ENCODE results near the gene CTRB1. TPM values are rescaled to one million over a fixed set of nuclear protein-coding genes. Genes with fewer than 3 reads are reported as not detected.

The CTRB1 gene
- polyA plus RNA-seq (2011; rRNA removed) (not detected in 2 replicates), polyA plus RNA-seq (2017; fragmentation: RNase III; extraction: RNeasy Plus Mini Kit Qiagen cat#74134 plus additional on column Dnase treatment) (not detected in 3 replicates), polyA minus RNA-seq (2011; rRNA and poly(A)+ RNA removed) (not detected in 2 replicates)
- polyA plus RNA-seq (2012; cell fraction: cytosol; rRNA removed): not detected in 2 replicates
- polyA plus RNA-seq (2012; cell fraction: nucleus; rRNA removed): 0.06 TPM in 1 of 2 replicates, not detected in the other

GRCh38 chr16:75218256-75219076 is at the start of gene CTRB1:
TSS of gene CTRB1 (plus strand) at chr16:75218988. CDS start at chr16:75219008, 20 bp downstream.
- 60% methylated on average over 10 of the region's 19 CpGs for WGBS (ENCODE audit: missing lambda C conversion rate)
- DNase-seq (ENCODE audit: low read depth in 1 of 2, low spot score in 1 of 2) (no peak), FAIRE-seq (no peak), ATAC-seq (peak in 1 of 2 experiments; percentile 44; a peak in 1 of 6 replicates)
- no peak for TF ChIP-seq NFE2L2 (conservative IDR thresholded peaks at IDR 0.05; ENCODE audit: low read length)
- TF ChIP-seq RNF2 (IDR thresholded peaks at IDR 0.05; ENCODE audit: borderline replicate concordance, low read depth): no peak
- TF ChIP-seq ZC3H11A (IDR thresholded peaks at IDR 0.05): no peak
- TF ChIP-seq ATOH8 (CRISPR knock-in tag; IDR thresholded peaks at IDR 0.05; ENCODE audit: low read depth): no peak
- TF ChIP-seq FOSB (CRISPR knock-in tag; IDR thresholded peaks at IDR 0.05): no peak
- TF ChIP-seq FOSL2 (IDR thresholded peaks at IDR 0.05): no peak
- no peak for TF ChIP-seq FOSL2 (CRISPR knock-in tag; IDR thresholded peaks at IDR 0.05)
- TF ChIP-seq JUNB (IDR thresholded peaks at IDR 0.05): no peak
- no peak for TF ChIP-seq CBX2 (IDR thresholded peaks at IDR 0.05; ENCODE audit: borderline replicate concordance, low read depth)
- no peak for TF ChIP-seq NPAS2 (CRISPR knock-in tag; IDR thresholded peaks at IDR 0.05; ENCODE audit: borderline replicate concordance)
- no peak for TF ChIP-seq EHMT2 (IDR thresholded peaks at IDR 0.05; ENCODE audit: low read depth)
- TF ChIP-seq MAZ (IDR thresholded peaks at IDR 0.05; ENCODE audit: borderline replicate concordance, low read depth, low read length): no peak
- TF ChIP-seq FOXS1 (CRISPR knock-in tag; IDR thresholded peaks at IDR 0.05): no peak
- TF ChIP-seq HDAC2 (IDR thresholded peaks at IDR 0.05): no peak
- no peak for TF ChIP-seq HMGXB4 (CRISPR knock-in tag; IDR thresholded peaks at IDR 0.05; ENCODE audit: borderline replicate concordance)
- no peak for TF ChIP-seq TFCP2L1 (CRISPR knock-in tag; IDR thresholded peaks at IDR 0.05)
- no peak for TF ChIP-seq CBX8 (IDR thresholded peaks at IDR 0.05)
- Histone ChIP-seq H3K9me3 (no peaks in the 10 kb centered on the region), H3K27ac (no peak within 1 kb of the TSS), H3K4me1 (no peaks in the 10 kb centered on the region), H3K4me3 (no peak within 1 kb of the TSS), H3K4me2 (no peak within 1 kb of the TSS)
- POLR2A ChIA-PET: no interaction called here
- CTCF ChIA-PET: interaction anchor here (1.2 to 6.5 kb wide), 3 partner anchors 15 to 167 kb away, joined by 3 to 36 read pairs (median 25); no protein-coding TSS in a partner anchor

GRCh38 chr16:75169899-75170405 is 48.8 kb upstream of the CTRB1 start:
- 93% methylated on average over 10 of the region's 10 CpGs for WGBS (ENCODE audit: missing lambda C conversion rate)
- ChIA-PET CTCF (interaction anchor here (0.6 to 0.7 kb wide), 2 partner anchors 147 to 172 kb away, joined by 3 to 4 read pairs; partner anchors contain the start of gene ZNRF1), POLR2A (no interaction called here)
- ATAC-seq (no peak), DNase-seq (ENCODE audit: low read depth in 1 of 2, low spot score in 1 of 2) (no peak), FAIRE-seq (no peak)
- H3K4me3 ChIP-seq: no peak overlapping the region
- H3K4me2 ChIP-seq: no peak overlapping the region
- H3K9me3 ChIP-seq: peaks cover 98% of the 10 kb centered on the region
- H3K27ac ChIP-seq: no peak overlapping the region
- TF ChIP-seq HMGXB4 (CRISPR knock-in tag; IDR thresholded peaks at IDR 0.05; ENCODE audit: borderline replicate concordance) (no peak), GATA3 (IDR thresholded peaks at IDR 0.05; ENCODE audit: borderline replicate concordance) (no peak)
- no peaks in the 10 kb centered on the region for H3K4me1 ChIP-seq

All from A549 (cell line).